ENCODE data around the gene ZC3H11A. TPM values are rescaled to one million over a fixed set of nuclear protein-coding genes. Genes with fewer than 3 reads are reported as not detected.
"Not testable (repeated sequence)": the region's sequence is repeated elsewhere in the genome, so short reads cannot be mapped to it uniquely, and the experiment has no call there.

The ZC3H11A gene
- 100 to 1,000 TPM in 2 of 6 donors, 10 to 100 TPM in 4; 59.4 to 133 (median 78.6) TPM for total RNA-seq

DNA sequence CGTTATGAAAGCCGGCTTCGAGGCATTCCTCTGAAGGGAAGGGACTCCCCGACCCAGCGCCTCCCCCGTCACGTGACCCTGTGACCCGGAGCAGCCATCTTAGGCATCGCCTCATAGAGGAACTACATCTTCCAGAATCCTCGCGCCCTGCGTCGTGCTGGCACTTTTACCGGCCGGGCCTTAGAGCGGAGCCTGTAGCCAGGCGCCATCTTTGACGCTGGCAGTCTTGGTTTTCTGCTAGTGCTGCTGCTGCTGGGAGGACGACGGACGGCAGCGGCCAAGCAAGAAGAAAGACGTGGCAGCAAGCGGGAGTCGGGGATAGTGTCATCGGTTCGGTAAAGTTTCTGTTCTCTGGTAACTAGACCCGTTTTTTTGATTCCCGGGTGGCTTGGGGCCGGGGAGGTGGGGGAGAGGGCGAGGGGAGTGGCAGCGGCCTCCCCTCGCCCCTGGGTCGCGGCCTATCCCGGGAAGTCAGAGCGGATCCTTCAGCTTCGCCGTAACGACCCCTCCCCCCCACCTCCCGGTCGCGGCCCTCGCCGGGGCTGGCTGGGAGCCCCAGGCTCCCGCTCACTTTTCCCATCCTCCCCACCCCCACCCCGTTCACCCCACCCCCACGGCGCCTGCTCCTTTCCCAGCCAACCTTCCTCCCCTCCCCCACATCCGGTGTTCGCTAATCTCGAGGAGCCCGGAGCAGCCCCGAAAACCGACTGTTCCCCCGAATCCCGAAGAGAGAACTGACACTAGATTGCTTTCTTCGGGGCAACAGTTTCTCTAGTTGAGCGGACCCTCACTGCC lies at the start of gene ZC3H11A, which contains the start of gene ZBED6:
Gene ZC3H11A, plus strand, starts transcription at position 183 of the 795 bp plus-strand sequence. CDS start 21,448 bp downstream, outside the sequence.
Gene ZBED6, plus strand, starts transcription at position 183 of the 795 bp plus-strand sequence. CDS start 1,900 bp downstream, outside the sequence.
- DNase-seq (peak; percentile 96 to 100), ATAC-seq (ENCODE audit: low FRiP score in 2 of 2) (peak; percentile 99)
- Histone ChIP-seq H3K4me1 (peaks cover 35 to 42% (median 38%) of the 10 kb centered on the region in 4 donors), H3K9me3 (no peaks in the 10 kb centered on the region), H3K27me3 (no peaks in the 10 kb centered on the region), H3K36me3 (peaks cover 0 to 17% (median 0%) of the 10 kb centered on the region in 4 donors), H3K4me3 (peak within 1 kb of the TSS; percentile 68 to 83 (median 79)), H3K27ac (peak within 1 kb of the TSS; percentile 96 to 99 (median 97))
- TF ChIP-seq EP300 (IDR thresholded peaks at IDR 0.05): peak in 1 of 4 donors; percentile 40
- TF ChIP-seq POLR2A (IDR thresholded peaks at IDR 0.05): peak in 3 of 4 donors; percentile 52 to 81 (median 60)
- peak; percentile 94 to 96 for TF ChIP-seq POLR2AphosphoS5 (IDR thresholded peaks at IDR 0.05)
- TF ChIP-seq, protein P1, sequence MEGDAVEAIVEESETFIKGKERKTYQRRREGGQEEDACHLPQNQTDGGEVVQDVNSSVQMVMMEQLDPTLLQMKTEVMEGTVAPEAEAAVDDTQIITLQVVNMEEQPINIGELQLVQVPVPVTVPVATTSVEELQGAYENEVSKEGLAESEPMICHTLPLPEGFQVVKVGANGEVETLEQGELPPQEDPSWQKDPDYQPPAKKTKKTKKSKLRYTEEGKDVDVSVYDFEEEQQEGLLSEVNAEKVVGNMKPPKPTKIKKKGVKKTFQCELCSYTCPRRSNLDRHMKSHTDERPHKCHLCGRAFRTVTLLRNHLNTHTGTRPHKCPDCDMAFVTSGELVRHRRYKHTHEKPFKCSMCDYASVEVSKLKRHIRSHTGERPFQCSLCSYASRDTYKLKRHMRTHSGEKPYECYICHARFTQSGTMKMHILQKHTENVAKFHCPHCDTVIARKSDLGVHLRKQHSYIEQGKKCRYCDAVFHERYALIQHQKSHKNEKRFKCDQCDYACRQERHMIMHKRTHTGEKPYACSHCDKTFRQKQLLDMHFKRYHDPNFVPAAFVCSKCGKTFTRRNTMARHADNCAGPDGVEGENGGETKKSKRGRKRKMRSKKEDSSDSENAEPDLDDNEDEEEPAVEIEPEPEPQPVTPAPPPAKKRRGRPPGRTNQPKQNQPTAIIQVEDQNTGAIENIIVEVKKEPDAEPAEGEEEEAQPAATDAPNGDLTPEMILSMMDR (IDR thresholded peaks at IDR 0.05): no peak
- WGBS, 2 donors: 1% methylated on average over 35 to 56 of the region's 59 CpGs

DNA sequence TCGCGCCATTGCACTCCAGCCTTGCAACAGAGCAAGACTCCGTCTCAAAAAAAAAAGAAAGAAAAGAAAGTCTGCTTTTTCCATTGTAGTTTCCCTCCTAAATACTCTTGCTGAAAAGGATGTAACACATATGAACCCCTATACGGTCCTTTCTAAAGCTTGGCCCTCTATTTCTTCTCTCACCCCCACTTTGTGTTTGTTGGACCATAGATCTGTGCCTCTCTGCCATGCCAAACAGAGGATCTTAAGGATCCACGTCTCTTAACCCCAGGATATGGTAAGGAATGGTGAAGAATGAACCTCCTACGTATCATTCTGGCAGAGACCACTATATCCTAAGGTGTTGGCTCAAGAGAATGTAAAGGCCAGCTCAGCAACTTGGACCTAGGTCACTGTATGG lies 49.1 kb upstream of the ZC3H11A start:
- TF ChIP-seq POLR2AphosphoS5 (IDR thresholded peaks at IDR 0.05) (no peak), EP300 (IDR thresholded peaks at IDR 0.05) (no peak), POLR2A (IDR thresholded peaks at IDR 0.05) (no peak)
- TF ChIP-seq, protein P1 (IDR thresholded peaks at IDR 0.05): no peak
- no peak for ATAC-seq (ENCODE audit: low FRiP score in 2 of 2)

DNA sequence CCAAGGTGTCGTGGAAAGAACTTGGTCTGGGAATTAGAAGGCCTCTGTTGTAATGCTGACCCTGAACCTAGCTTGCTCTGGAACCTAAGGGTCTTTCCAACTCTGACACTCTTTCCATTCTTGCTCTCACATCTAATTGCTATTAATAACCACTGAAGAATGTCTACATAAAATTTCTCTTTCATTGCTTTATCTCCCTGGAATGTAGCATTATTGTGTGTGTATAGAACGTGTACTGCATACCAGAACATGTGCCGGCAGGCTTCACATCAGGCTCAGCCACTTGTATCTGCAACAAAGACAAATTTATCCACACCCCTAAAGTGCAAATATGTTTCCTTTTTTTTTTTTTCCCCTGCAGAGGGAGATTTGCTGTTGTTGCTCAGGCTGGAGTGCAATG lies 44.4 kb upstream of the ZC3H11A start:
- DNase-seq (no peak), ATAC-seq (ENCODE audit: low FRiP score in 2 of 2) (no peak)
- Histone ChIP-seq H3K27me3 (no peaks in the 10 kb centered on the region), H3K9me3 (no peaks in the 10 kb centered on the region), H3K27ac (no peak overlapping the region), H3K4me1 (no peaks in the 10 kb centered on the region), H3K36me3 (no peaks in the 10 kb centered on the region), H3K4me3 (no peak overlapping the region)
- 71 to 83% methylated on average over 3 of the region's 3 CpGs for WGBS, 2 donors
- TF ChIP-seq POLR2AphosphoS5 (IDR thresholded peaks at IDR 0.05): no peak
- TF ChIP-seq, protein P1 (IDR thresholded peaks at IDR 0.05): no peak
- no peak for TF ChIP-seq EP300 (IDR thresholded peaks at IDR 0.05)
- TF ChIP-seq POLR2A (IDR thresholded peaks at IDR 0.05): no peak

More for the DNA sequence above, 49.1 kb upstream of the ZC3H11A start:
- Histone ChIP-seq H3K27ac (no peak overlapping the region), H3K36me3 (peaks cover 0 to 20% (median under 1%) of the 10 kb centered on the region in 4 donors), H3K4me1 (peaks cover 0 to 7% (median 3%) of the 10 kb centered on the region in 4 donors), H3K4me3 (no peak overlapping the region), H3K27me3 (no peaks in the 10 kb centered on the region), H3K9me3 (no peaks in the 10 kb centered on the region)
- 93 to 95% methylated on average over 6 of the region's 6 CpGs for WGBS, 2 donors
- no peak for DNase-seq

DNA sequence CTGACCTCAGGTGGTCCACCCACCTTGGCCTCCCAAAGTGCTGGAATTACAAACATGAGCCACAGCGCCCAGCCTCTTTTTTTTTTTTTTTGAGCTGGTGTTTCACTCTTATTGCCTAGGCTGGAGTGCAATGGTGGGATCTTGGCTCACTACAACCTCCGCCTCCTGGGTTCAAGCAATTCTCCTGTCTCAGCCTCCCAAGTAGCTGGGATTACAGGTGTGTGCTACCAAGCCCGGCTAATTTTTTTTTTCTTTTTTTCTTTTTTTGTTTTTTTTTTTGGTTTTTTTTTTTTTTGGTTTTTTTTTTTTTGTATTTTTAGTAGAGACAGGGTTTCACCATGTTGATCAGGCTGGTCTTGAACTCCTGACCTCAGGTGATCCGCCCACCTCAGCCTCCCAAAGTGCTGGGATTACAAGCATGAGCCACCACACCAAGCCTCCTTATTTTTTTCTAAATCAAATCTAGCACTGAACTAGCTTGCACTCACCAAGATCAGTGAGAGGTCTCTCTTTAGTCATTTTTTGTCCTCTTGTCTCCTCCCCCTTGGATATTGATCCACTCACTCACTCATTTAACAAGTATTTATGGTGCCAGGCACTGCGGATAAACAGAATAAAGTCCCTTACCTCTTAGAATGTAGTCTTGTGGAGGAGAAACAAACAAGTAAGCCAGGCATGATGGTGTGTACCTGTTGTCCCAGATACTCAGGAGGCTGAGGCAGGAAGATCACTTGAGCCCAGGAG lies 43.6 kb upstream of the ZC3H11A start:
- not testable (repeated sequence) for H3K36me3 ChIP-seq; H3K27me3 ChIP-seq; DNase-seq; H3K4me3 ChIP-seq; ATAC-seq (ENCODE audit: low FRiP score in 2 of 2); H3K4me1 ChIP-seq; H3K9me3 ChIP-seq; H3K27ac ChIP-seq
- 91 to 93% methylated on average over 4 to 5 of the region's 5 CpGs for WGBS, 2 donors

DNA sequence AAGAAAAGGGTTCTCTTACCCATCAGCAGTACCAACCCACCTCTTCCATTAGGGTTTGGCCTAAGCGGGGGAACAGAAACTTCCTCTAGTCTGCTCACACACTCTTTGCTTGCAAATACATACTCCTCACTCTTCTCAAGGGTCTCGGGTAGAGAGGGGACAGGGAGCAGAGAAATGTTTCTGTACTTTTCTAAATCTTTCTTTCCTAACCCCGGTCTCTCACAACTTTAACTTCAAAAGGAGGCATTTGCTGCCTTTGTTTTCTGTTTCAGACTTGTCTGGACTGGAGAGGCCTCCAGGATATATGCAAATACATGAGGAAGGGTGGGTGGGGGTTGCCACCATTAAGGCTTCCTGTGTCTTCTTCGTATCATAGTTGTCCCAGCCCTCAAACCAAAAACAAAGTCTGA lies 41.0 kb upstream of the ZC3H11A start:
- no peaks in the 10 kb centered on the region for H3K9me3 ChIP-seq
- H3K4me1 ChIP-seq: no peaks in the 10 kb centered on the region
- no peaks in the 10 kb centered on the region for H3K36me3 ChIP-seq
- ATAC-seq (ENCODE audit: low FRiP score in 2 of 2) (no peak), DNase-seq (no peak)
- 71 to 72% methylated on average over 4 of the region's 4 CpGs for WGBS, 2 donors
- TF ChIP-seq EP300 (IDR thresholded peaks at IDR 0.05) (no peak), POLR2AphosphoS5 (IDR thresholded peaks at IDR 0.05) (no peak), POLR2A (IDR thresholded peaks at IDR 0.05) (no peak)
- TF ChIP-seq, protein P1 (IDR thresholded peaks at IDR 0.05): no peak
- no peak overlapping the region for H3K27ac ChIP-seq
- no peaks in the 10 kb centered on the region for H3K27me3 ChIP-seq
- no peak overlapping the region for H3K4me3 ChIP-seq
